SK-N-SH (cell line): ENCODE measurements around the gene HSF4.

Experiments
- CHD2 ChIP-seq: fragments of 150-350 bp; IDR thresholded peaks from 2 replicates; pipeline ENCODE4 v1.6.1; 2018; ENCODE audit warnings: low read length; ENCODE audit not compliant: partially characterized antibody
- CTCF ChIP-seq: fragments of 200-600 bp; sonication (generic); IDR thresholded peaks from 2 replicates; pipeline ENCODE4 v1.6.1; 2017; ENCODE audit warnings: antibody characterized with exemption, mild to moderate bottlenecking, moderate library complexity
- EP300 ChIP-seq, 2 experiments: IDR thresholded peaks; 2 replicates each; pipeline versions ENCODE4 v1.4.0 to v1.6.1; 2012; ENCODE audit warnings: borderline replicate concordance in 1 of 2, low read depth in 1 of 2, low read length in 1 of 2
- FOXM1 ChIP-seq: IDR thresholded peaks from 2 replicates; pipeline ENCODE4 v1.4.0; 2012; ENCODE audit warnings: low read depth, mild to moderate bottlenecking
- GABPA ChIP-seq: IDR thresholded peaks from 2 replicates; pipeline ENCODE4 v1.4.0; 2012; ENCODE audit warnings: low read depth, mild to moderate bottlenecking
- IRF3 ChIP-seq: fragments of 150-350 bp; IDR thresholded peaks from 2 replicates; pipeline ENCODE4 v1.6.1; 2016; ENCODE audit warnings: mild to moderate bottlenecking, low read depth, low read length
- MEF2A ChIP-seq: IDR thresholded peaks from 2 replicates; pipeline ENCODE4 v1.4.0; 2012; ENCODE audit warnings: low read depth, borderline replicate concordance
- MXI1 ChIP-seq: IDR thresholded peaks from 2 replicates; pipeline ENCODE4 v1.6.1; 2012; ENCODE audit warnings: mild to moderate bottlenecking, low read depth, low read length, improper control_type of control experiment
- POLR2AphosphoS5 ChIP-seq: IDR thresholded peaks from 2 replicates; pipeline ENCODE4 v1.6.1; 2012; ENCODE audit warnings: low read depth, low read length
- SIN3A ChIP-seq: IDR thresholded peaks from 2 replicates; pipeline ENCODE4 v1.6.1; 2012; ENCODE audit warnings: low read depth, mild to moderate bottlenecking, low read length, moderate library complexity, borderline replicate concordance
- TEAD4 ChIP-seq: IDR thresholded peaks from 2 replicates; pipeline ENCODE4 v1.4.0; 2012; ENCODE audit warnings: mild to moderate bottlenecking, borderline replicate concordance; ENCODE audit not compliant: insufficient read depth
- TF ChIP-seq, protein P1 (sequence below): IDR thresholded peaks from 2 replicates; pipeline ENCODE4 v1.6.1; 2012; ENCODE audit warnings: mild to moderate bottlenecking, low read depth, low read length, moderate library complexity
- TF ChIP-seq, protein P2 (sequence below): IDR thresholded peaks from 2 replicates; pipeline ENCODE4 v1.4.0; 2012; ENCODE audit warnings: low read depth, borderline replicate concordance

- TF ChIP-seq IRF3 (no peak), CTCF (no peak), POLR2AphosphoS5 (no peak), GABPA (no peak), TEAD4 (no peak), CHD2 (no peak), MXI1 (no peak), EP300 (IDR thresholded peaks at IDR 0.05; ENCODE audit: borderline replicate concordance in 1 of 2, low read depth in 1 of 2, low read length in 1 of 2) (no peak), MEF2A (no peak), SIN3A (no peak), FOXM1 (no peak)
- TF ChIP-seq, protein P1, sequence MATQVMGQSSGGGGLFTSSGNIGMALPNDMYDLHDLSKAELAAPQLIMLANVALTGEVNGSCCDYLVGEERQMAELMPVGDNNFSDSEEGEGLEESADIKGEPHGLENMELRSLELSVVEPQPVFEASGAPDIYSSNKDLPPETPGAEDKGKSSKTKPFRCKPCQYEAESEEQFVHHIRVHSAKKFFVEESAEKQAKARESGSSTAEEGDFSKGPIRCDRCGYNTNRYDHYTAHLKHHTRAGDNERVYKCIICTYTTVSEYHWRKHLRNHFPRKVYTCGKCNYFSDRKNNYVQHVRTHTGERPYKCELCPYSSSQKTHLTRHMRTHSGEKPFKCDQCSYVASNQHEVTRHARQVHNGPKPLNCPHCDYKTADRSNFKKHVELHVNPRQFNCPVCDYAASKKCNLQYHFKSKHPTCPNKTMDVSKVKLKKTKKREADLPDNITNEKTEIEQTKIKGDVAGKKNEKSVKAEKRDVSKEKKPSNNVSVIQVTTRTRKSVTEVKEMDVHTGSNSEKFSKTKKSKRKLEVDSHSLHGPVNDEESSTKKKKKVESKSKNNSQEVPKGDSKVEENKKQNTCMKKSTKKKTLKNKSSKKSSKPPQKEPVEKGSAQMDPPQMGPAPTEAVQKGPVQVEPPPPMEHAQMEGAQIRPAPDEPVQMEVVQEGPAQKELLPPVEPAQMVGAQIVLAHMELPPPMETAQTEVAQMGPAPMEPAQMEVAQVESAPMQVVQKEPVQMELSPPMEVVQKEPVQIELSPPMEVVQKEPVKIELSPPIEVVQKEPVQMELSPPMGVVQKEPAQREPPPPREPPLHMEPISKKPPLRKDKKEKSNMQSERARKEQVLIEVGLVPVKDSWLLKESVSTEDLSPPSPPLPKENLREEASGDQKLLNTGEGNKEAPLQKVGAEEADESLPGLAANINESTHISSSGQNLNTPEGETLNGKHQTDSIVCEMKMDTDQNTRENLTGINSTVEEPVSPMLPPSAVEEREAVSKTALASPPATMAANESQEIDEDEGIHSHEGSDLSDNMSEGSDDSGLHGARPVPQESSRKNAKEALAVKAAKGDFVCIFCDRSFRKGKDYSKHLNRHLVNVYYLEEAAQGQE: no peak
- TF ChIP-seq, protein P2, sequence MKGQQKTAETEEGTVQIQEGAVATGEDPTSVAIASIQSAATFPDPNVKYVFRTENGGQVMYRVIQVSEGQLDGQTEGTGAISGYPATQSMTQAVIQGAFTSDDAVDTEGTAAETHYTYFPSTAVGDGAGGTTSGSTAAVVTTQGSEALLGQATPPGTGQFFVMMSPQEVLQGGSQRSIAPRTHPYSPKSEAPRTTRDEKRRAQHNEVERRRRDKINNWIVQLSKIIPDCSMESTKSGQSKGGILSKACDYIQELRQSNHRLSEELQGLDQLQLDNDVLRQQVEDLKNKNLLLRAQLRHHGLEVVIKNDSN: no peak
Measured at GRCh38 chr16:67137605-67138004, 26.9 kb upstream of the HSF4 start.
